Type B pancreatic cell (in vitro differentiated cells): ENCODE data around the gene TMEM238L. TPM values are rescaled to one million over a fixed set of nuclear protein-coding genes. Genes with fewer than 3 reads are reported as not detected.

ENCODE experiments used
- DNase-seq: peaks from one replicate; pipeline ENCODE4 v3.0.0; 2021; ENCODE audit warnings: mixed read lengths; ENCODE audit not compliant: unreplicated experiment; ENCODE audit errors: extremely low spot score
- H3K27ac Mint-ChIP-seq: 2 replicates; pipeline ENCODE4 v1.8.0; 2021; ENCODE audit warnings: mild to moderate bottlenecking, mixed read lengths
- H3K27me3 Mint-ChIP-seq: 2 replicates; pipeline ENCODE4 v1.8.0; 2021; ENCODE audit warnings: mixed read lengths
- H3K36me3 Mint-ChIP-seq: 2 replicates; pipeline ENCODE4 v1.8.0; 2021; ENCODE audit warnings: mixed read lengths
- H3K4me1 Mint-ChIP-seq: one replicate; pipeline ENCODE4 v1.8.0; 2021; ENCODE audit warnings: mixed read lengths; ENCODE audit not compliant: unreplicated experiment
- H3K4me3 Mint-ChIP-seq: 2 replicates; pipeline ENCODE4 v1.8.0; 2021; ENCODE audit warnings: mild to moderate bottlenecking, mixed read lengths
- H3K9me3 Mint-ChIP-seq: 2 replicates; pipeline ENCODE4 v1.8.0; 2021; ENCODE audit warnings: mixed read lengths
- total RNA-seq: library from RNA; stranded (reverse); gene quantifications from 2 replicates; pipeline ENCODE4 v1.2.1, GENCODE V29; 2021; ENCODE audit warnings: low replicate concordance
- TF ChIP-seq, protein P1 (sequence below): fragments of 200-600 bp; sonication (generic); conservative IDR thresholded peaks from 2 replicates; pipeline ENCODE4 v1.5.0; 2021; ENCODE audit warnings: antibody characterized with exemption, mild to moderate bottlenecking

Gene TMEM238L
- total RNA-seq, 1 donor from 2014 or later: not detected

DNA sequence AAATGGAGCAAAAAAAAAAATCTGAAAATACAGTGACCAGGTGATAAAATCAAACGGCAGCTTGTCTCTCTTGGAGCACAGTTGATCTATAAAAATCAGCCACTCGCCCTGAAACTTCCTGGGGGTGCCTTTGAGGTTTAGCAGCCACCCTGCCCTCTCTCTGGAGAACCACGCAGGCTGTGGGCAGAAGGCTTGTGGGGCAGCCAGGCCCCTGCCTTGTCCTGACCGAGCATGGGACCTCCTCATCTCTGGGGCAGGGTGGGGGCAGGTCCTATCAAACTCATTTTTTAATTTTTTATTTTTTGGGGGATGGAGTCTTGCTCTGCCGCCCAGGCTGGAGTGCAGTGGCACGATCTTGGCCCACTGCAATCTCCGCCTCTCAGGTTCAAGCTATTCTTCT, 5.0 kb downstream of the TMEM238L start:
- no peaks in the 10 kb centered on the region for H3K9me3 Mint-ChIP-seq
- TF ChIP-seq, protein P1, sequence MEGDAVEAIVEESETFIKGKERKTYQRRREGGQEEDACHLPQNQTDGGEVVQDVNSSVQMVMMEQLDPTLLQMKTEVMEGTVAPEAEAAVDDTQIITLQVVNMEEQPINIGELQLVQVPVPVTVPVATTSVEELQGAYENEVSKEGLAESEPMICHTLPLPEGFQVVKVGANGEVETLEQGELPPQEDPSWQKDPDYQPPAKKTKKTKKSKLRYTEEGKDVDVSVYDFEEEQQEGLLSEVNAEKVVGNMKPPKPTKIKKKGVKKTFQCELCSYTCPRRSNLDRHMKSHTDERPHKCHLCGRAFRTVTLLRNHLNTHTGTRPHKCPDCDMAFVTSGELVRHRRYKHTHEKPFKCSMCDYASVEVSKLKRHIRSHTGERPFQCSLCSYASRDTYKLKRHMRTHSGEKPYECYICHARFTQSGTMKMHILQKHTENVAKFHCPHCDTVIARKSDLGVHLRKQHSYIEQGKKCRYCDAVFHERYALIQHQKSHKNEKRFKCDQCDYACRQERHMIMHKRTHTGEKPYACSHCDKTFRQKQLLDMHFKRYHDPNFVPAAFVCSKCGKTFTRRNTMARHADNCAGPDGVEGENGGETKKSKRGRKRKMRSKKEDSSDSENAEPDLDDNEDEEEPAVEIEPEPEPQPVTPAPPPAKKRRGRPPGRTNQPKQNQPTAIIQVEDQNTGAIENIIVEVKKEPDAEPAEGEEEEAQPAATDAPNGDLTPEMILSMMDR: no peak
- H3K4me3 Mint-ChIP-seq: no peak overlapping the region
- peaks cover 12% of the 10 kb centered on the region for H3K4me1 Mint-ChIP-seq
- H3K27me3 Mint-ChIP-seq: peaks cover 8% of the 10 kb centered on the region
- no peak for DNase-seq
- no peaks in the 10 kb centered on the region for H3K36me3 Mint-ChIP-seq
- no peak overlapping the region for H3K27ac Mint-ChIP-seq

DNA sequence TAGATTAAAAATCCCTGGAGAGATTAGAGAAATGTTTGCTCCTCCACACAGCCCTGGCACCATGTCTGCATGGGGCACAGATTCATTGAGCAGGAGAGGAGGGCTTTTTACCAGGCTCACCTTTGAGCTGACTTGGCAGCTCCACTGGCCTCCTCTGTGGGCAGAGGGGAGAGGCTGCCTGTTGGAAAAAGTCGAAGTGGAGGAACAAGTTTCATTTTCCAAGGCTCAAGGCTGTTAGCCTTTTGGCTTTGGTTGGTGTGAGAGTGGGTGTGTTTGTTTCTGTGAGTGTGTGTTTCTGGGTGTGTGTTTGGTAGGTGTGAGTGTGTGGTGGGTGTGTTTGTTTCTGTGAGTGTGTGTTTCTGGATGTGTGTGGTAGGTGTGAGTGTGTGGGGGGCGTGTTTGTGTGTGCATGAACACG, 5.6 kb downstream of the TMEM238L start:
- no peaks in the 10 kb centered on the region for H3K36me3 Mint-ChIP-seq
- H3K27ac Mint-ChIP-seq: no peak overlapping the region
- DNase-seq: no peak
- TF ChIP-seq, protein P1: no peak
- H3K27me3 Mint-ChIP-seq: peaks cover 8% of the 10 kb centered on the region
- H3K4me1 Mint-ChIP-seq: peaks cover 18% of the 10 kb centered on the region
- H3K9me3 Mint-ChIP-seq: no peaks in the 10 kb centered on the region
- no peak overlapping the region for H3K4me3 Mint-ChIP-seq

DNA sequence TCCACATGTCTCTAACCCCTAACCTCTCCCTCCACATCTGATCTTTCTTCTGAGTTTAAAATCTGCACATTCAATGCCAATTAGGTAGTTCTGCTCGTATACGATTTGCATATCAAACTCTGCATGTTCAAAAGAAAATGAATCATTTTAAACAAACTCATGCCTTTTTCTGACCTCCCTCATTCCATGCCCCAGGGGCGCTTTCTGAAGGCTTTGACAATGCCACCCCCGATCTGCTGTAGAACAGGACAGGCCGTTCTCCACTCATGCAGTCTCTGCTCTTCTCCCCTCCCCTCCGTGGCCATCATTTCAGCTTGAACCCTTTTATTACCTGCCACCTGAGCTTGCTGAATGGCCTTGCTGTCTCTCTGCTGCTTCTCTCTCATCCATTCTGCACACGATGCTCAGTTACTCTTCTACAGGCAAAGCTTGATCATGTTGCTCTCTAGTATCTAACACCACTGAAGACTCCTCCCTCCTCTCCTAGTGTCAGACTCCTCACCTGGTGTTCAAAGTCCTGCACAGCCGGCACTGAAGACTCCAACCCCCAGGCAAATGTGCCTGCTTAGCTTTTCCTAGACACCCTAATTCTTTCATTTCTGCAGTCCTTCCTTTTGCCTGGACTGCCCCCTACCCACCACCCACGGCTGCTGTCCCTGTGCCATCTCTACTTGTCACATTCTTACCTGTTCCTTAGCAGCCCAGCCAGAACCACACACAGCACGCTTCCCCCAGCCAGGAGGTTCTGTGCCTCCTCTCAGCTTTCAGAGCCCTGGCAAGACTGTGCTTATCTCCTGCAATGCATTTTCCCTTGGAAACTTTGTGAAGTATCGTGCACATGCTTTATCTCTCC, 6.2 kb downstream of the TMEM238L start:
- H3K27ac Mint-ChIP-seq: no peak overlapping the region
- TF ChIP-seq, protein P1: no peak
- H3K4me1 Mint-ChIP-seq: peaks cover 19% of the 10 kb centered on the region

DNA sequence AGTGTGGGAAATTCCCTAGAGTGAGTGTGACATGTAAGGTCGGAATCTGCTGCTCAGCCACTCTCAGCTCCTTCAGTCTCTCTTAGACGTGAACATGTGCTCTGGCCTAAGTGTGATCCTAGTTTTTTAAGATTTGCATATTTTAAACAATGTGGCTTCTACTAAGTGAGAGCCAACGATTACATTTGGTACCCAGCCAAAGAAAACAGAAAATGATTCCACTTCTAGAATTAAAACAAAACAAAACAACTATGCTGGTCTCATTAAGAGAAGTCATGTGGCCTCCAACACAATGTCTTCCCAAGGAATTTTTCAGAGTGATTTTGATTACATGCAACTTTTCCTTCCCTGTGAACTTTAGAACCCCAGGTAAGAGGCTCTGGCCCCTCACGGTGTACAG, 10.1 kb downstream of the TMEM238L start:
- Mint-ChIP-seq H3K9me3 (no peaks in the 10 kb centered on the region), H3K27me3 (peaks cover 3% of the 10 kb centered on the region), H3K4me1 (peaks cover 17% of the 10 kb centered on the region), H3K4me3 (no peak overlapping the region), H3K36me3 (no peaks in the 10 kb centered on the region), H3K27ac (no peak overlapping the region)
- DNase-seq: no peak
- TF ChIP-seq, protein P1: no peak

More for the DNA sequence above, 6.2 kb downstream of the TMEM238L start:
- Mint-ChIP-seq H3K4me3 (no peak overlapping the region), H3K27me3 (peaks cover 7% of the 10 kb centered on the region), H3K9me3 (no peaks in the 10 kb centered on the region), H3K36me3 (no peaks in the 10 kb centered on the region)
- DNase-seq: no peak

DNA sequence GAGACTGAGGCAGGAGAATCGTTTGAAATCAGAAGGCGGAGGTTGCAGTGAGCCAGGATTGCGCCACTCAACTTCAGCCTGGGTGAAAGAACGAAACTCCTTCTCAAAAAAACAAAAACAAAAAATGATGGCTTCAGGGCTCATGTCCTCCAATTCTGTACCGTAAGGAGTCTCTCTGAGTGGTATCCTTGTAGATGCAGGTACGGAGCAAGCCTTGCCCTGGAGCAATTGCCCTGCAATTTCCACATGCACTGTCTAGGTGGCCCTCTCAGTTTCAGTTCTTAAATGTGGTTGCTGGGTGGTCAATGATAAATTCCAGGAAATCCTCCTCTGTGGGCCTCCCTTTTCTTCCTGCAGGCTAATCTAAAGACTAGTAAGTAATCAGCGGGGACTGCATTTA, 10.6 kb downstream of the TMEM238L start:
- Mint-ChIP-seq H3K27me3 (peaks cover 3% of the 10 kb centered on the region), H3K4me1 (peaks cover 18% of the 10 kb centered on the region), H3K9me3 (no peaks in the 10 kb centered on the region), H3K4me3 (no peak overlapping the region), H3K27ac (no peak overlapping the region), H3K36me3 (no peaks in the 10 kb centered on the region)
- no peak for DNase-seq
- TF ChIP-seq, protein P1: no peak
